CD4-positive, alpha-beta T cell treated with Interleukin-6 at 100 ng/mL for 8 hours (primary cell): ENCODE measurements around the gene PTPRT.

Experiments used
- DNase-seq: peaks from one replicate; pipeline ENCODE4 v3.0.0-alpha.2; 2020; ENCODE audit warnings: mixed read lengths, low spot score

PTPRT gene

GRCh38 chr20:43189554-43190331 lies at the start of gene PTPRT:
Gene PTPRT, minus strand, starts transcription at chr20:43189906. Its CDS starts 173 bp downstream, at chr20:43189733.
- no peak for DNase-seq

GRCh38 chr20:43238833-43239232 lies 49.1 kb upstream of the PTPRT start:
- no peak for DNase-seq

- no peak for DNase-seq
These were observed 48.6 kb upstream of the PTPRT start for GRCh38 chr20:43238266-43238665.

GRCh38 chr20:43237651-43238168 lies 48.0 kb upstream of the PTPRT start:
- no peak for DNase-seq

- no peak for DNase-seq
These were observed 46.3 kb upstream of the PTPRT start for GRCh38 chr20:43235998-43236397.

- no peak for DNase-seq
These were observed 42.1 kb upstream of the PTPRT start for GRCh38 chr20:43231829-43232228.

GRCh38 chr20:43229696-43230095 lies 40.0 kb upstream of the PTPRT start:
- no peak for DNase-seq

- no peak for DNase-seq
These were observed 30.9 kb upstream of the PTPRT start for GRCh38 chr20:43220612-43221011.

- no peak for DNase-seq
These were observed 21.2 kb upstream of the PTPRT start for GRCh38 chr20:43210901-43211300.

- no peak for DNase-seq
These were observed 20.1 kb upstream of the PTPRT start for GRCh38 chr20:43209831-43210230.

- DNase-seq, result no peak
These were observed 16.0 kb upstream of the PTPRT start for GRCh38 chr20:43205699-43206098.

GRCh38 chr20:43202100-43202499 lies 12.4 kb upstream of the PTPRT start:
- DNase-seq, result no peak

GRCh38 chr20:43198607-43199006 lies 8.9 kb upstream of the PTPRT start:
- DNase-seq, result no peak

- DNase-seq, result no peak
These were observed 6.5 kb upstream of the PTPRT start for GRCh38 chr20:43196243-43196642.

- no peak for DNase-seq
These were observed 4.4 kb upstream of the PTPRT start for GRCh38 chr20:43194137-43194536.

- DNase-seq, result no peak
These were observed 3.7 kb upstream of the PTPRT start for GRCh38 chr20:43193443-43193842.

GRCh38 chr20:43191946-43192863 lies 2.5 kb upstream of the PTPRT start:
- DNase-seq, result no peak

- DNase-seq, result no peak
These were observed 1.4 kb upstream of the PTPRT start for GRCh38 chr20:43191143-43191542.

- DNase-seq, result no peak
These were observed 737 bp upstream of the PTPRT start for GRCh38 chr20:43190332-43190953.

GRCh38 chr20:43188861-43189553 lies 699 bp downstream of the PTPRT start:
- DNase-seq, result no peak

- no peak for DNase-seq
These were observed 1.5 kb downstream of the PTPRT start for GRCh38 chr20:43188234-43188653.
